IMR-90 (cell line): ENCODE measurements around the gene ACTN2.

Experiments
- CEBPB ChIP-seq: IDR thresholded peaks from 2 replicates; pipeline ENCODE4 v1.6.1; 2012; ENCODE audit warnings: low read depth, low read length, improper control_type of control experiment
- CTCF ChIP-seq: conservative IDR thresholded peaks from 2 replicates; pipeline ENCODE4 v1.5.1; 2012; ENCODE audit warnings: mild to moderate bottlenecking, low read depth, low read length, improper control_type of control experiment
- FOS ChIP-seq: fragments of 150-350 bp; IDR thresholded peaks from 2 replicates; pipeline ENCODE4 v1.6.1; 2016; ENCODE audit warnings: low read depth, low read length
- MAFK ChIP-seq: IDR thresholded peaks from 2 replicates; pipeline ENCODE4 v1.6.1; 2012; ENCODE audit warnings: low read depth, low read length, improper control_type of control experiment
- MAZ ChIP-seq: IDR thresholded peaks from 2 replicates; pipeline ENCODE4 v1.6.1; 2012; ENCODE audit warnings: low read depth, mild to moderate bottlenecking, low read length, improper control_type of control experiment, moderate library complexity, borderline replicate concordance
- MXI1 ChIP-seq: IDR thresholded peaks from 2 replicates; pipeline ENCODE4 v1.6.1; 2012; ENCODE audit warnings: low read depth, mild to moderate bottlenecking, low read length, moderate library complexity, borderline replicate concordance
- POLR2A ChIP-seq: IDR thresholded peaks from 2 replicates; pipeline ENCODE4 v1.6.1; 2012; ENCODE audit warnings: mild to moderate bottlenecking, low read depth, low read length
- RAD21 ChIP-seq: IDR thresholded peaks from 2 replicates; pipeline ENCODE4 v1.6.1; 2012; ENCODE audit warnings: low read length, improper control_type of control experiment

GRCh38 chr1:236736761-236737160 is 50.5 kb downstream of the ACTN2 start:
- TF ChIP-seq POLR2A (no peak), CTCF (no peak), MAZ (no peak), FOS (no peak), RAD21 (no peak), MXI1 (no peak), CEBPB (no peak), MAFK (no peak)
